IMR-90 (cell line): ENCODE data around the gene COL5A1. TPM values are rescaled to one million over a fixed set of nuclear protein-coding genes. Genes with fewer than 3 reads are reported as not detected.

Experiments
- ATAC-seq: fragments of 200-7000 bp; cut with Tn5 transposase; 2 replicates; pipeline ENCODE4 v1.9.1; 2020; ENCODE audit warnings: low read depth, mild to moderate bottlenecking, moderate library complexity
- BruUV-seq: library from RNA; stranded (reverse); fragments of 400-500 nt; replicated peaks from 2 replicates; lab custom pipeline; 2021; lab: Mats Ljungman, UMichigan
- CTCF ChIA-PET: fragments of 300-600 bp; formaldehyde crosslinking; extraction: SDS; loops from one replicate; lab custom pipeline; 2021; ENCODE audit warnings: antibody characterized with exemption; lab: Yijun Ruan, JAX
- POLR2A ChIA-PET: fragments of 300-600 bp; sonication (Branson Sonifier 250); formaldehyde crosslinking; loops from one replicate; lab custom pipeline; 2022; ENCODE audit warnings: antibody characterized with exemption; ENCODE audit not compliant: unreplicated experiment; lab: Charles Lee
- DNase-seq: peaks from one replicate; pipeline ENCODE4 v3.0.0; 2013
- H2AFZ ChIP-seq: replicated peaks from 2 replicates; pipeline ENCODE3; 2013; ENCODE audit warnings: low read length, mild to moderate bottlenecking; ENCODE audit not compliant: poor library complexity
- H2AK5ac ChIP-seq: 2 replicates; pipeline ENCODE4 v1.6.1; 2013; ENCODE audit warnings: low read depth, low read length, inconsistent platforms
- H2AK9ac ChIP-seq: replicated peaks from 2 replicates; pipeline ENCODE3; 2013; ENCODE audit warnings: mild to moderate bottlenecking, low read depth, low read length, moderate library complexity; ENCODE audit not compliant: poor library complexity
- H2BK120ac ChIP-seq: 2 replicates; pipeline ENCODE4 v1.6.1; 2013; ENCODE audit warnings: low read depth, low read length, inconsistent platforms
- H2BK15ac ChIP-seq: 3 replicates; pipeline ENCODE4 v1.6.1; 2013; ENCODE audit warnings: low read depth, low read length, inconsistent platforms
- H2BK20ac ChIP-seq: 2 replicates; pipeline ENCODE4 v1.6.1; 2013; ENCODE audit warnings: low read depth, mild to moderate bottlenecking, inconsistent platforms, low read length, moderate library complexity
- H2BK5ac ChIP-seq: 2 replicates; pipeline ENCODE4 v1.6.1; 2013; ENCODE audit warnings: mild to moderate bottlenecking, low read depth, low read length, inconsistent platforms; ENCODE audit not compliant: poor library complexity, severe bottlenecking
- H3K14ac ChIP-seq: replicated peaks from 2 replicates; pipeline ENCODE4 v1.6.1; 2013; ENCODE audit warnings: low read depth, low read length, inconsistent platforms
- H3K18ac ChIP-seq: 2 replicates; pipeline ENCODE4 v1.6.1; 2013; ENCODE audit warnings: low read depth, low read length, control low read depth
- H3K23ac ChIP-seq: 2 replicates; pipeline ENCODE4 v1.6.1; 2013; ENCODE audit warnings: low read depth, low read length, inconsistent platforms
- H3K27ac ChIP-seq: 2 replicates; pipeline ENCODE4 v1.5.1; 2013; ENCODE audit warnings: mild to moderate bottlenecking, control low read depth, low read length; ENCODE audit not compliant: insufficient read depth
- H3K27me3 ChIP-seq: 2 replicates; pipeline ENCODE4 v1.6.1; 2013; ENCODE audit warnings: low read length; ENCODE audit not compliant: control insufficient read depth, insufficient read depth
- H3K36me3 ChIP-seq: 2 replicates; pipeline ENCODE4 v1.6.1; 2013; ENCODE audit warnings: low read length, mixed read lengths; ENCODE audit not compliant: control insufficient read depth, insufficient read depth
- H3K4ac ChIP-seq: 2 replicates; pipeline ENCODE4 v1.6.1; 2013; ENCODE audit warnings: low read depth, low read length, inconsistent platforms
- H3K4me1 ChIP-seq: 2 replicates; pipeline ENCODE4 v1.6.1; 2013; ENCODE audit warnings: low read length, mixed read lengths; ENCODE audit not compliant: control insufficient read depth, insufficient read depth
- H3K4me2 ChIP-seq: 2 replicates; pipeline ENCODE4 v1.6.1; 2013; ENCODE audit warnings: low read depth, mild to moderate bottlenecking, control low read depth, low read length, moderate library complexity
- H3K4me3 ChIP-seq: 2 replicates; pipeline ENCODE4 v1.5.1; 2013; ENCODE audit warnings: low read depth, mild to moderate bottlenecking, control low read depth, low read length, moderate library complexity; ENCODE audit not compliant: insufficient read depth
- H3K56ac ChIP-seq: 2 replicates; pipeline ENCODE4 v1.6.1; 2013; ENCODE audit warnings: low read length, inconsistent platforms; ENCODE audit not compliant: insufficient read depth; ENCODE audit errors: extremely low read depth
- H3K79me1 ChIP-seq, 2 experiments: 2 replicates each; pipeline ENCODE4 v1.6.1; 2013; ENCODE audit warnings: low read length in 2 of 2, inconsistent platforms in 1 of 2, low read depth in 1 of 2
- H3K9ac ChIP-seq: 2 replicates; pipeline ENCODE4 v1.6.1; 2013; ENCODE audit warnings: low read depth, low read length, control low read depth
- H3K9me1 ChIP-seq: 2 replicates; pipeline ENCODE4 v1.6.1; 2013; ENCODE audit warnings: low read length, inconsistent platforms; ENCODE audit not compliant: insufficient read depth
- H3K9me3 ChIP-seq: 2 replicates; pipeline ENCODE4 v1.6.1; 2013; ENCODE audit warnings: low read length; ENCODE audit not compliant: control insufficient read depth, insufficient read depth
- H4K20me1 ChIP-seq: 2 replicates; pipeline ENCODE4 v1.6.1; 2013; ENCODE audit warnings: low read length, inconsistent platforms; ENCODE audit not compliant: insufficient read depth
- H4K5ac ChIP-seq: 2 replicates; pipeline ENCODE4 v1.6.1; 2013; ENCODE audit warnings: mild to moderate bottlenecking, low read depth, low read length, control low read depth
- H4K8ac ChIP-seq, 2 experiments: 2 replicates each; pipeline ENCODE4 v1.6.1; 2013; ENCODE audit warnings: low read depth in 2 of 2, low read length in 2 of 2, control low read depth in 1 of 2, inconsistent platforms in 1 of 2
- H4K91ac ChIP-seq: 2 replicates; pipeline ENCODE4 v1.6.1; 2013; ENCODE audit warnings: low read depth, low read length, inconsistent platforms; ENCODE audit not compliant: insufficient read depth
- CHD1 ChIP-seq: IDR thresholded peaks from 2 replicates; pipeline ENCODE4 v1.6.1; 2012; ENCODE audit warnings: low read depth, low read length, improper control_type of control experiment
- MAZ ChIP-seq: IDR thresholded peaks from 2 replicates; pipeline ENCODE4 v1.6.1; 2012; ENCODE audit warnings: low read depth, mild to moderate bottlenecking, low read length, improper control_type of control experiment, moderate library complexity, borderline replicate concordance
- NFE2L2 ChIP-seq: fragments of 150-350 bp; IDR thresholded peaks from 2 replicates; pipeline ENCODE4 v1.6.1; 2016; ENCODE audit warnings: low read depth, mild to moderate bottlenecking, low read length
- POLR2A ChIP-seq: IDR thresholded peaks from 2 replicates; pipeline ENCODE4 v1.6.1; 2012; ENCODE audit warnings: mild to moderate bottlenecking, low read depth, low read length
- WGBS, 2 experiments: methylation state at CpG; one replicate each; pipeline versions ENCODE4 v1.1.5 to v1.1.7; 2013; ENCODE audit warnings: missing lambda C conversion rate in 2 of 2; ENCODE audit not compliant: insufficient read length in 1 of 2; ENCODE audit errors: extremely low coverage in 2 of 2; 5-methylcytosine and 5-hydroxymethylcytosine counted together
- dilution Hi-C: fragments of 300-500 bp; cut with HindIII; formaldehyde crosslinking; loops from one replicate; pipeline ENCODE4 v1.14.3; 2018; ENCODE audit warnings: low sequenced_read_pairs; ENCODE audit not compliant: unreplicated experiment
- in situ Hi-C: fragments of 300-500 bp; cut with MboI; formaldehyde crosslinking; loops from 3 replicates; pipeline ENCODE4 v1.14.3; 2019; ENCODE audit warnings: low sequenced_read_pairs, inconsistent platforms, mixed read lengths
- intact Hi-C: fragments of 100-400 bp; cut with micrococcal nuclease; formaldehyde crosslinking; loops from 2 replicates; pipeline ENCODE4 v1.10.0; 2022
- polyA plus RNA-seq, 3 experiments: library from polyadenylated mRNA; depleted of rRNA; stranded (reverse); fragments of >200 nt; gene quantifications; 2 replicates each; pipeline ENCODE4 v1.2.3, GENCODE V29; 2012; ENCODE audit warnings: low replicate concordance in 1 of 3
- total RNA-seq: library from RNA; depleted of rRNA; stranded (reverse); fragments of >200 nt; gene quantifications from 2 replicates; pipeline ENCODE4 v1.2.3, GENCODE V29; 2012

Gene COL5A1
- total and polyA plus RNA-seq, 2 of the 4 experiments (the other 2 are of a cell fraction) = 19.2 to 173 TPM

DNA sequence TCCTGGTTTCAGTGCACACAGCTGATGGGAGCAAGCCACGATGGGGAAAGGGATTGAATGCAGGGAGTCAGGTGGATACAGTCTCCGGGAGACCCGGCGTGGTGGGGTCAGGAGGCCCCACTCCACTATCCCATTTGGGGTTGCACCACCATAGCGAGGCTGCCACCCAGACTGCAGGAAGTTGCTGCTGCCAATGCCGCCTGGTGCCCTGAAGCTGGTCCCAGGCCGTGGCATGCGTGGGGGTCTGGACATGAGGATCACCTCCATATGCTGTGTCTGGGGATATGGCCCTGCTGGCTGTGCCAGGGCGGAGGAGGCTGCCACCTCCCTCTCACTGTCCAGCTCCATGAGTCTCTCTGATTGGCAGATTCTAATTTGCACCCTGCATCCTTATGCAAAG is 45.3 kb downstream of the COL5A1 start:
- Histone ChIP-seq H3K4me3 (no peak overlapping the region), H4K5ac (no peak overlapping the region), H3K9me3 (no peaks in the 10 kb centered on the region), H3K27me3 (no peaks in the 10 kb centered on the region), H3K9ac (no peak overlapping the region), H3K9me1 (peaks cover 47% of the 10 kb centered on the region), H4K20me1 (peaks cover 100% of the 10 kb centered on the region), H2AK5ac (no peak overlapping the region), H3K36me3 (peaks cover 56% of the 10 kb centered on the region), H2AFZ (no peak overlapping the region), H2BK5ac (no peak overlapping the region), H3K4me1 (peaks cover 8% of the 10 kb centered on the region; the same call in 1 of the 2 replicates), H4K8ac (no peak overlapping the region), H2BK120ac (no peak overlapping the region), H3K23ac (no peak overlapping the region), H3K14ac (no peak overlapping the region), H2AK9ac (no peak overlapping the region), H3K18ac (no peak overlapping the region), H2BK20ac (no peak overlapping the region), H3K56ac (no peak overlapping the region), H4K91ac (no peak overlapping the region), H3K4ac (no peak overlapping the region), H2BK15ac (no peak overlapping the region), H3K27ac (no peak overlapping the region), H3K4me2 (no peak overlapping the region), H3K79me1 (peaks cover 34 to 100% of the 10 kb centered on the region in 2 experiments)
- ATAC-seq (no peak), DNase-seq (no peak)
- WGBS, 2 experiments = no CpG with 5 or more reads among the region's 9 CpGs
- BruUV-seq = no TSS peak
- CTCF ChIA-PET = no interaction called here
- intact Hi-C loops = no loop called here
- in situ Hi-C loops = no loop called here
- no peak for TF ChIP-seq NFE2L2
- TF ChIP-seq CHD1 = no peak
- no peak for TF ChIP-seq MAZ
- TF ChIP-seq POLR2A = no peak
- dilution Hi-C loops = no loop called here
- POLR2A ChIA-PET = no interaction called here
